ENCODE measurements around the gene NOB1.
"Not testable (repeated sequence)": the region's sequence is repeated elsewhere in the genome, so short reads cannot be mapped to it uniquely, and the experiment has no call there.

Gene NOB1

GRCh38 chr16:69757375-69757774 lies 2.6 kb upstream of the NOB1 start:
- DNase-seq: not testable (repeated sequence)

GRCh38 chr16:69756705-69757104 lies 2.0 kb upstream of the NOB1 start:
- DNase-seq: no peak

- DNase-seq: no peak
These were observed 620 bp downstream of the NOB1 start for GRCh38 chr16:69754143-69754468.

- no peak for DNase-seq
These were observed 5.9 kb downstream of the NOB1 start for GRCh38 chr16:69748694-69749345.

GRCh38 chr16:69747115-69747514 lies 7.6 kb downstream of the NOB1 start:
- DNase-seq: no peak

- DNase-seq: no peak
These were observed 8.8 kb downstream of the NOB1 start for GRCh38 chr16:69745959-69746358.

GRCh38 chr16:69745232-69745612 lies 9.5 kb downstream of the NOB1 start:
- DNase-seq: no peak

GRCh38 chr16:69744363-69745231 lies 10.1 kb downstream of the NOB1 start:
- no peak for DNase-seq

GRCh38 chr16:69741951-69742904 lies 12.5 kb downstream of the NOB1 start:
- no peak for DNase-seq

DNA sequence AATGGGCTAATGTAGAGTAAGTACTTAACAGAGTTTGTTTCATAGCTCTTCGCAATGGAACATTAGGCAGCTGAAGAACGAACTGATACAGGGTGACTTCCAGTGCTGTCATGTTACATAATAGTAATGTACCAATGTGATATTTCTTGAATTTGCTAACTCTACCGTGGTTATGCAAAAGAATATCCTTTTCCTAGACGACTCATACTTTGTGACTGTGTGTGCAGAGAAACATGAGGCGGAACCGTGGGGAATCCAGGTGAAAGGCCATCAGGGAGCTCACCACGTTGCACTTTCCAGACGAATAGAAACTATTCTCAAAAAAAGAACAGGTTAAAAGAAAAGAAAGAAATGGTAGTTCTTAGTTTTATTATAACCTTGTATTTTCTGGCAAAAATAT lies 13.2 kb downstream of the NOB1 start:
- no peak for DNase-seq

DNA sequence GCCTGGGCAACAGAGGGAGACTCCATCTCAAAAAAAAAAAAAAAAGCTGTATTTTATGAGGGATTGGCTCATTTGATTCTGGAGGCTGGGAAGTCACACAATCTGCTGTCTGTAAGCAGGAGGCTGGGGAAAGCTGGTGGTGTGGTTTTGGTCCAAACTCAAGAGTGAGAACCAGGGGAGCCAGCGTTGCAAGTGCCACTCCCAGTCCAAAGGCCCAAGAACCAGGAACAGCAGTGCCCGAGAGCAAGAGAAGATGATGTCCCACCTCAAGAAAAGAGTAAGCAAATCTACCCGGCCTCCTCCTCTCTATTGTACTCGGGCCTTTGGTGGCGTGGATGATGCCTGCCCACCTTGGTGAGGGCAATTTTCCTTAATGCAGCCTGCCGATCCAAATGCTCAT lies 22.6 kb downstream of the NOB1 start:
- DNase-seq: no peak

DNA sequence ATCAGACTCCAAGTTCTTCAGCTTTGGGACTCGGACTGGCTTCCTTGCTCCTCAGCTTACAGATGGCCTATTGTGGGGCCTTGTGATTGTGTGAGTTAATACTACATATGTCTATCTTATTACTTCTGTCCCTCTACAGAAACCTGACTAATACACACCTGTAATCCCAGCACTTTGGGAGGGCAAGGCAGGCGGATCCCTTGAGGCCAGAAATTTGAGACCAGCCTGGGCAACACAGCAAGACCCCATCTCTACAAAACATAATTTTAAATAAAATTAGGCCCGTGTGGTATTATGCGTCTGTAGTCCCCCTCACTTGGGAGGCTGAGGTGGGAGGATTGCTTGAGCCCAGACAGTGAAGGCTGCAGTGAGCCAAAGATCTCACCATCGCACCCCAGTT lies 23.4 kb downstream of the NOB1 start:
- DNase-seq: not testable (repeated sequence)

DNA sequence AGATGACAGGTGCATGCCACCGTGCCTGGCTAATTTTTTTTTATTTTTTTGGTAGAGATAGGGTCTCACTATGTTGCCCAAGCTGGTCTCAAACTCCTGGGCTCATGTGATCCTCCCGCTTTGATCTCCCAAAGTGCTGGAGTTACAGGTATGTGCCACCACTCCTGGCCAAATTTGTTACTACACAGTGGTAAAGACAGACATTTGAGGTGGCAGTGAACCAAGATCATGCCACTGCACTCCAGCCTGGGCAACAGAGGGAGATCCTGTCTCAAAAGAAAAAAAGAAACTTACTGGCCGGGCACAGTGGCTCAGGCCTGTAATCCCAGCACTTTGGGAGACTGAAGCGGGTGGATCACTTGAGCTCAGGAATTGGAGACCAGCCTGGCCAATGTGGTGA lies 25.7 kb downstream of the NOB1 start:
- DNase-seq: not testable (repeated sequence)

DNA sequence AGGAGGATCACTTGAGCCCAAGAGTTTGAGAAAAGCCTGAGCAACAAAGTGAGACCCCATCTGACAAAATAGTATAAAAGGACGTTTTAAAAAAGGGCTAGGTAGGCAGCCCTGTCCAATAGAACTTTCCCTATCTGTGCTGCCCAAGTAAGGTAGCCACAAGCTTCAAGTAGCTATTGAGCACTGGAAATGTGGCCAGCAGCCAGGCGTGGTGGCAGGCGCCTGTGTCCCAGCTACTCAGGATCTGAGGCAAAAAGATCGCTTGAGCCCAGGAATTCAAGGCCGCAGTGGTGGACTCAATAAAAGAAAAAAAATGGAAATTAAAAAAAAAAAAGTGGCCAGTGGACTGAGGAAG lies 26.8 kb downstream of the NOB1 start:
- DNase-seq: no peak

DNA sequence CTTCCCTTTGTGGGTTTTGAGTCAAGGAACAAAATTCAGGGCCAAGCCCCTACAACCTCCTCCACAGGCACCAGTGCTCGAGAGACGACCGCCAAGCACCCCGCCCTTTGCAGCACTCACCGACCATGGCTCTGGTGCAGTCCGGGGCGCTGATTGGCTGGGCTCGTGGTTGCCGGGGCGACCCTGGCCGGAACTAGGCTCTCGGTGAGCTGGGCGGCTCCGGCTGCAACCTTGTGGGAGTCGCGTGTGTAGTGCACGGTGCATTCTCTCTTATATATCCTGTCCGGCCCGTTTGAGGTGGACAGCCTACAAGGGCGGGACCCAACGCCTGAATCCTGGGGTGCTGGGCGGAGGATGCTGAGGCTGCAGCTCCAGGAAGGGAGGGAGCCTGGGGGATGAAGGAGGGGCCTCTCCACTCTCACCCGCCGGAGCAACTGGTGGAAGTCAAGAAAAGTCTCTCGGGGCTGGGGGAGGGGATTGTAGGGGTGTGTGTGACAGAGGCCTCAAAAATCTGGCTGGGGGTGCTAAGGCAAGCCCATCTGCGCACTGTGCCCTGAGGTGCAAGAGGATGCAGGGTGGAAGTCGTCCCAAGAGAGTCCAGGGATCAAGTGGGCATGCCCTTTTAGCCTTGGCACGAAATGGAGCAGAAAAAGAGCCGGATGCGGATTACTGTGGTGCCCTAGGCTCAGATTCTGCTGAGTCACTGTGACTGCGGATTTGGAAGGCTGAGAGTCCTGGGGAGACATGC lies 28.2 kb downstream of the NOB1 start, which contains the start of gene NQO1:
Gene NQO1, minus strand, starts transcription at position 248 of the 748 bp plus-strand sequence. Its CDS starts 121 bp downstream, at position 127.
- DNase-seq: peak; percentile 91 to 93

GRCh38 chr16:69725480-69726312 lies 29.0 kb downstream of the NOB1 start:
- no peak for DNase-seq

- DNase-seq: no peak
These were observed 29.7 kb downstream of the NOB1 start for GRCh38 chr16:69724981-69725479.

- DNase-seq: no peak
These were observed 30.3 kb downstream of the NOB1 start for GRCh38 chr16:69724414-69724873.

DNA sequence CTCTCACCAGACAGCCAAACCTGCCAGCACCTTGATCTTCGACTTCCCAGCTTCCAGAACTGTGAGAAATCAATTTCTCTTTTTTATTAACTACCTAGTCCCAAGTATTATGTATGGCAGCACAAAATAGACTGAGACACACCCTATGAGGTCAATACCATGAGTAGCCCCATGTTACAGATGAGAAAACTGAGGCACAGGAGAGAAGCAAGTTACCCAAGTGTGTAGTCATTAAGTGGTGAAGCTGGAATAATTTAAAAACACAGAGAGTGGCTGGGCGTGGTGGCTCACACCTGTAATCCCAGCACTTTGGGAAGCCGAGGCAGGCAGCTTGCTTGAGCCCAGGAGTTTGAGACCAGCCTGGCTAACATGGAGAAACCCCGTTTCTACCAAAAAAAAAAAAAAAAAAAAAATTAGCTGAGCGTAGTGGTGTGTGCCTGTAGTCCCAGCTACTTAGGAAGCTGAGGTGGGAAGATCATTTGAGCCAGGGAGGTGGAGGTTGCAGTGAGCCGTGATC lies 33.2 kb downstream of the NOB1 start:
- DNase-seq: no peak

- no peak for DNase-seq
These were observed 33.8 kb downstream of the NOB1 start for GRCh38 chr16:69720822-69721430.

Measured in NCI-H2081 (cell line).